GM12865 (cell line): ENCODE data around the gene SPATA46.
A peak's percentile ranks its signal among the peaks of the same experiment; 100 is the strongest.
"Not testable (repeated sequence)": the region's sequence is repeated elsewhere in the genome, so short reads cannot be mapped to it uniquely, and the experiment has no call there.

ENCODE experiments used
- DNase-seq: peaks from one replicate; pipeline ENCODE4 v3.0.0; 2010; ENCODE audit warnings: low read depth
- H3K4me3 ChIP-seq: 2 replicates; pipeline ENCODE4 v1.5.1; 2011; ENCODE audit warnings: mild to moderate bottlenecking, low read depth, low read length, control low read depth
- TF ChIP-seq, protein P1 (sequence below): IDR thresholded peaks from 2 replicates; pipeline ENCODE4 v1.5.1; 2011; ENCODE audit warnings: low read length, control low read depth, low read depth, inconsistent platforms; ENCODE audit not compliant: insufficient read depth; ENCODE audit errors: missing control alignments

The SPATA46 gene, protein sequence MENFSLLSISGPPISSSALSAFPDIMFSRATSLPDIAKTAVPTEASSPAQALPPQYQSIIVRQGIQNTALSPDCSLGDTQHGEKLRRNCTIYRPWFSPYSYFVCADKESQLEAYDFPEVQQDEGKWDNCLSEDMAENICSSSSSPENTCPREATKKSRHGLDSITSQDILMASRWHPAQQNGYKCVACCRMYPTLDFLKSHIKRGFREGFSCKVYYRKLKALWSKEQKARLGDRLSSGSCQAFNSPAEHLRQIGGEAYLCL

DNA sequence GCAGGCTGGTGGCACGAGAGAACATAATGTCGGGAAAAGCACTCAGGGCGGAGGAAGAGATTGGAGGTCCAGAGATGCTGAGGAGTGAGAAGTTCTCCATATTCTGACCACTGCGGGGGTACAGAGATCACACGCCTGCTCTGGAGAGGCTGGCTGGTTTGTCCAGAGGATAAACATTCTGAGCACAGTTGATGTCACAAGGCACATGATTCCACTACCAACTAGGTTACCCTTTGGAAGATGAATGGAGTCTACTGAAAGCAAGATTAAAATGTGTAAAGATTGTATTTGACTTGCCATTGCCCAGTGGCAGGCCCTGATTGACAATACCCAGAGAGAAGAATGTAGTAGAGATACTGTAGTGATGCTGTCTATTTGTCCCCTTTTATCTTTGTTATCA lies at the start of gene SPATA46:
SPATA46 (minus strand) TSS at position 164 of the 400 bp plus-strand sequence; CDS start at position 100, 64 bp downstream.
- TF ChIP-seq, protein P1, sequence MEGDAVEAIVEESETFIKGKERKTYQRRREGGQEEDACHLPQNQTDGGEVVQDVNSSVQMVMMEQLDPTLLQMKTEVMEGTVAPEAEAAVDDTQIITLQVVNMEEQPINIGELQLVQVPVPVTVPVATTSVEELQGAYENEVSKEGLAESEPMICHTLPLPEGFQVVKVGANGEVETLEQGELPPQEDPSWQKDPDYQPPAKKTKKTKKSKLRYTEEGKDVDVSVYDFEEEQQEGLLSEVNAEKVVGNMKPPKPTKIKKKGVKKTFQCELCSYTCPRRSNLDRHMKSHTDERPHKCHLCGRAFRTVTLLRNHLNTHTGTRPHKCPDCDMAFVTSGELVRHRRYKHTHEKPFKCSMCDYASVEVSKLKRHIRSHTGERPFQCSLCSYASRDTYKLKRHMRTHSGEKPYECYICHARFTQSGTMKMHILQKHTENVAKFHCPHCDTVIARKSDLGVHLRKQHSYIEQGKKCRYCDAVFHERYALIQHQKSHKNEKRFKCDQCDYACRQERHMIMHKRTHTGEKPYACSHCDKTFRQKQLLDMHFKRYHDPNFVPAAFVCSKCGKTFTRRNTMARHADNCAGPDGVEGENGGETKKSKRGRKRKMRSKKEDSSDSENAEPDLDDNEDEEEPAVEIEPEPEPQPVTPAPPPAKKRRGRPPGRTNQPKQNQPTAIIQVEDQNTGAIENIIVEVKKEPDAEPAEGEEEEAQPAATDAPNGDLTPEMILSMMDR, result no peak
- DNase-seq, result no peak
- H3K4me3 ChIP-seq, result no peak within 1 kb of the TSS

DNA sequence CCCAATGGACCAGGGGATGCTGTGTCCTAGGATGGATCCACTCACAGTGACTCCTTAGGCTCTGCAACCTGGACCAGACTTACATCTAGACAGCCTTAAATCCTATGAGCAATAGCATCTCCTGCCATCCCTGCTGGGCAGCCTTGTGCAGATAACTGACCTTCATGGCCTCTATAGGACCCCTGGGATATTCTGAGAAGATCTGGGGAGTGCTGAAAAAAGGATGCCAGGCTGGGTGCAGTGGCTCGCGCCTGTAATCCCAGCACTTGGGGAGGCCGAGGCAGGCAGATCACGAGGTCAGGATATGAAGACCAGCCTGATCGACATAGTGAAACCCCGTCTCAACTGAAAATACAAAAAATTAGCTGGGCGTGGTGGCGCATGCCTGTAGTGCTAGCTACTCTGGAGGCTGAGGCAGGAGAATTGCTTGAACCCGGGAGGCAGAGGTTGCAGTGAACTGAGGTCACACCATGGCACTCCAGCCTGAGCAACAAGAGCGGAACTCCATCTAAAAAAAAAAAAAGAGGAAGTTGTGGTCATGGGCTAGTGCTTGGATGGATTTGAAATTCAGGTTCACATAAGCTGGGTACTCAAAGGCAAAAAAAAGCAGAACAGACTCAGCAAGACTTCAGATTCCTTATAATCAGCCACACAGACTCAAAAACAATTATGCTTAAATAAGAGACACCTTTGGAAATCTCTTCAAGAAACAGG lies 46.2 kb upstream of the SPATA46 start:
- DNase-seq, result peak; percentile 21
- TF ChIP-seq, protein P1, result no peak
- H3K4me3 ChIP-seq, result no peak overlapping the region

DNA sequence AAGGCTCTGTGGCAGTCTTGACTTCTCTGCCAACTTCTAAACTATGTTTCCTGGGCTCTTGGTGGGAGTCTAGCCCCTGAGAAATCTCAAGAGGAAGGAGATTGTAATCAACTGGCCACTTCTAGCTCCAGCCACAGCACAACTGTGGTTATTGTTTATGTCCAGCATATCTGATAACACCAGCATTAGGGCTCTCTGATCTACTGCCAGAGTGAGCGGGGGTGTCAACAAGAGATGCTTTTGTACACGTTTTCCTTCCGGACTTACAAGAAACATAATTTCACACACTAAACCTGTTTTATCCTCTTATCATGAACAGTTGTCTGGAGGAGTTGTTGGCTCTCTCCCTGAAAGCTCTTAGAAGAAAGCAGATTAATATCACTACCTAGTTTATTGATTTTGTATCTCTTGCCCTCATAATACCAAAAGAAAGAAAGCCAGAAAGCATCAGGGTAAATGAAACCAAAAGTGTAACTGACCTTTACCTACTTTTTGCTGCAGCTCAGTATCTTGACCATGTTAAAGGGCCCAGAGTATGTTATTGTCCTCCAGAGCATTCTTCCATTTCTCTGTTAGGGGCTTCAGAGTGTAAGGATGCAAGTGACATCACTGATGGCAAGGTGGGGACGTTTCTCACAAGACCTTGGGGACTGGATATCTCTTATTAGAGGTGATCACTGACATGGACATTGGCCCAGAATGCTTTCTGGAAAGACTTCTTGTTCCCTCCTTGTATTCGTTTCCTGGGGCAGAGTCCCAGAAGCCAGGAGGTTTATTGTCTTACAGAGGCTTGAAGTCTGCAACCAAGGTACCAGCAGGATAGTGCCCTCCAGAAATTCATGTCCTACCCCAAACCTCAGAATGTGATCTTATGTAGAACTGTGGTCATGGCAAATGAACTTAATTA lies 44.9 kb upstream of the SPATA46 start:
- TF ChIP-seq, protein P1, result no peak
- DNase-seq, result no peak
- no peak overlapping the region for H3K4me3 ChIP-seq

DNA sequence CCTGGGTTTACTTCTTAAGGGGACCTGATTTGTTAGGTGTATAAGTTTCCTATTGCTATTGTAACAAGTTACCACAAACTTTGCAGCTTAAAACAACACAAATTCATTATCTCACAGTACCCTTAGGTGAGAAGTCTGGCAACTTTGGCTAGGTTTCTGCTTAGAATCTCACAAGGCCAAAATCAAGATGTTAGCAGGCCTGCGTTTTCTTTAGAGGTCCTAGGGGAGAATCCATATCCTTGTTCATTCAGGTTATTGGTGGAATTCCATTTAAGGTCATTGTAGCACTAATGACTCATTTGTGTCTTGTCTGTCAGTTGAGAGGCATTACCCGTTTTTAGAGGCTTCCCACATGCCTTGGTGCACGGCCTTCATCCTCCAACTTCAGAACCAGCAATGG lies 43.5 kb upstream of the SPATA46 start:
- no peak for DNase-seq
- no peak overlapping the region for H3K4me3 ChIP-seq
- TF ChIP-seq, protein P1, result no peak

DNA sequence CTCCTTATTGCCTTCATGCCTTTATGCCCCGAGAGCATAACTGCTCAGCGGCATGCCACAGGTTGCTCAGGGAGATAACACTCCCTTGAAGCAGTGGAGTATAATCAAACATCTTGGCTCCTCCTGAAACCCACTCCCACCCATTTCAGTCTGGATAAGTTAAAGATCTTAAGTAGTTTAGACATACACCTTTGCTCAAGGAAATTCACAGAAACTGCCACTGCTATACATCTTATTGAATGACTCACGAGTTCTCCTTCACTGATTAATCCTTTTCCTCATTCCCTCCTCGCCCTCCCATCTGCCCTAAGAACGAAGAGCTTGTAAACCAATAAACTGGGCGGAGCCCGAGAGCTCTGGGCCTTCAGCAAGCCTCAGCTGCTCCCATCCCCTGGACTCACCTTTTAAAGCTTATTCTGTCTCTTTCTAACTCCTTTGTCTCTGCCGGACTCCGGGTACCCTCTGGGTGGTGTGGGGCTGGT lies 42.8 kb upstream of the SPATA46 start:
- DNase-seq, H3K4me3 ChIP-seq: not testable (repeated sequence)

DNA sequence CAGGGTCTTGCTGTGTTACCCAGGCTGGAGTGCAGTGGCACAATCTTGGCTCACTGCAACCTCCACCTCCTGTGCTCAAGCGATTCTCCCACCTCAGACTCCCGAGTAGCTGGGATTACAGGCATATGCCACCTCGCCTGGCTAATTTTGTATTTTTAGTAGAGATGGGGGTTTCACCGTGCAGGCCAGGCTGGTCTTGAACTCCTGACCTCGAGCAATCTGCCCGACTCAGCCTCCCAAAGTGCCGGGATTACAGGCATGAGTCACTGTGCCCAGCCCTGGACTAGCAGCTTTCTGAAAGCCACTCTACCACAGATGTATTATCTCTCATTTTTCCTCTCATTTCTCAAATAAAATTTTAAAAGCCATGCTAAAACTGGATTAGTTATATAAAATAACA lies 41.9 kb upstream of the SPATA46 start:
- H3K4me3 ChIP-seq, DNase-seq: not testable (repeated sequence)

DNA sequence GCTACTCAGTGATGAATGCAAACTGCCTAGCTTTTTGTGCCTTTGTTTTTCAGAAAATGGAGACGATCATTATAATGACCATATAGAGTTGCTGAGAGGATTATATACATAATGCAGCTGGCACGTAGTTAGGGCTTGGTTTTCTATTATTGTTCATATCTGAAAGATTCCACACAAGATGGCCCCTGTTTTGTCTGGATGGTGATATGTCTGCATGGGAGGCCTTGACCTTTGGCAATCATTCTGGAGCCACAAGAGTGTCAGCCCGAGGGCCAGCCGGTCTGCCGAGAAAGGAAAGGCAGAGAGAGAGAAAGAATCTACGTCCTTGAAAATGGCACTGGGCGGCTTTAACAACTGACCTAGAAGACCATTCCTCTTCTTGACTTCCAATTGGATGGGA lies 41.0 kb upstream of the SPATA46 start:
- no peak overlapping the region for H3K4me3 ChIP-seq
- DNase-seq, result no peak
- TF ChIP-seq, protein P1, result no peak
